Measurements from ENCODE around the gene RUNX2. TPM values are rescaled to one million over a fixed set of nuclear protein-coding genes. Genes with fewer than 3 reads are reported as not detected.

The RUNX2 gene
- total RNA-seq, 4 donors from 2014 or later = 1.00 to 8.1 (median 3.6) TPM

- TF ChIP-seq, protein P1, sequence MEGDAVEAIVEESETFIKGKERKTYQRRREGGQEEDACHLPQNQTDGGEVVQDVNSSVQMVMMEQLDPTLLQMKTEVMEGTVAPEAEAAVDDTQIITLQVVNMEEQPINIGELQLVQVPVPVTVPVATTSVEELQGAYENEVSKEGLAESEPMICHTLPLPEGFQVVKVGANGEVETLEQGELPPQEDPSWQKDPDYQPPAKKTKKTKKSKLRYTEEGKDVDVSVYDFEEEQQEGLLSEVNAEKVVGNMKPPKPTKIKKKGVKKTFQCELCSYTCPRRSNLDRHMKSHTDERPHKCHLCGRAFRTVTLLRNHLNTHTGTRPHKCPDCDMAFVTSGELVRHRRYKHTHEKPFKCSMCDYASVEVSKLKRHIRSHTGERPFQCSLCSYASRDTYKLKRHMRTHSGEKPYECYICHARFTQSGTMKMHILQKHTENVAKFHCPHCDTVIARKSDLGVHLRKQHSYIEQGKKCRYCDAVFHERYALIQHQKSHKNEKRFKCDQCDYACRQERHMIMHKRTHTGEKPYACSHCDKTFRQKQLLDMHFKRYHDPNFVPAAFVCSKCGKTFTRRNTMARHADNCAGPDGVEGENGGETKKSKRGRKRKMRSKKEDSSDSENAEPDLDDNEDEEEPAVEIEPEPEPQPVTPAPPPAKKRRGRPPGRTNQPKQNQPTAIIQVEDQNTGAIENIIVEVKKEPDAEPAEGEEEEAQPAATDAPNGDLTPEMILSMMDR (IDR thresholded peaks at IDR 0.05) = no peak
- intact Hi-C loops (cut with DNase I; ENCODE audit: low total_unique reads) = no loop called here
These were observed 22.1 kb downstream of the RUNX2 start for GRCh38 chr6:45350186-45350710.

GRCh38 chr6:45351076-45351475, 22.9 kb downstream of the RUNX2 start:
- WGBS, 2 donors (ENCODE audit: low coverage in 1 of 2) = 94 to 99% methylated on average over 3 of the region's 3 CpGs
- Histone ChIP-seq H3K27ac (no peak overlapping the region), H3K4me1 (no peaks in the 10 kb centered on the region), H3K4me3 (no peak overlapping the region), H3K9me3 (no peaks in the 10 kb centered on the region), H3K27me3 (no peaks in the 10 kb centered on the region), H3K36me3 (no peaks in the 10 kb centered on the region)
- intact Hi-C loops (cut with DNase I; ENCODE audit: low total_unique reads) = no loop called here
- in situ Hi-C loops (cut with MboI; ENCODE audit: low pct_ligation_motif_present in 1 of 4, low pct_unique_long_range_greater_than_20kb in 1 of 4, low sequenced_read_pairs in 3 of 4) = no loop called here
- TF ChIP-seq POLR2AphosphoS5 (IDR thresholded peaks at IDR 0.05) (no peak), EP300 (IDR thresholded peaks at IDR 0.05; ENCODE audit: low read depth) (no peak)
- TF ChIP-seq, protein P1 (IDR thresholded peaks at IDR 0.05) = no peak
- no peak for DNase-seq

More at GRCh38 chr6:45350186-45350710, 22.1 kb downstream of the RUNX2 start:
- no peaks in the 10 kb centered on the region for H3K36me3 ChIP-seq
- H3K27ac ChIP-seq = no peak overlapping the region
- no peaks in the 10 kb centered on the region for H3K4me1 ChIP-seq
- H3K4me3 ChIP-seq = no peak overlapping the region
- no peak for DNase-seq
- no peaks in the 10 kb centered on the region for H3K9me3 ChIP-seq
- no peaks in the 10 kb centered on the region for H3K27me3 ChIP-seq
- in situ Hi-C loops (cut with MboI; ENCODE audit: low pct_ligation_motif_present in 1 of 4, low pct_unique_long_range_greater_than_20kb in 1 of 4, low sequenced_read_pairs in 3 of 4) = no loop called here

DNA sequence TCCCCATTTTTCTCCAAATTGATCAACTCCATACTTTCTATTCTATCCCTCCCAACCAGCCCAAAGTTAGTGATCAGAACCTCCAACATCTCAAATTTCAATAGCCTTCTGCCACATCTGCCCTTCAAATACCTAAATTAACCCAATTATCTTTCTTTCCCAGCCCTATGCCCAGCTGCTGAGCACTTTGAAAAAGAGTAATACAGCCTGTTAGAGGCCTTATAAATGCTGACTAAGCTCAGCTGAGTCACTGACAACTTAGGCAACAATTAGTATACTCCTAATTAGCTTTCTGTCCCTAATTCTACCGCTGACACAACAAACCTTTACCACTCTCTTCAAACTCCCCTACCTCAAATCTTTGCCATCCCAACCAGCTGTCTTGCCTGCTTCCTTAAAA, 23.5 kb downstream of the RUNX2 start:
- 89 to 100% methylated on average over 1 of the region's 1 CpG for WGBS, 2 donors (ENCODE audit: low coverage in 1 of 2)

GRCh38 chr6:45353654-45354053, 25.5 kb downstream of the RUNX2 start:
- in situ Hi-C loops (cut with MboI; ENCODE audit: low pct_ligation_motif_present in 1 of 4, low pct_unique_long_range_greater_than_20kb in 1 of 4, low sequenced_read_pairs in 3 of 4) (no loop called here), intact Hi-C loops (cut with DNase I; ENCODE audit: low total_unique reads) (no loop called here)
- Histone ChIP-seq H3K36me3 (no peaks in the 10 kb centered on the region), H3K4me3 (no peak overlapping the region), H3K9me3 (no peaks in the 10 kb centered on the region), H3K27me3 (no peaks in the 10 kb centered on the region), H3K4me1 (no peaks in the 10 kb centered on the region), H3K27ac (no peak overlapping the region)
- DNase-seq = no peak
- 57 to 72% methylated on average over 2 of the region's 2 CpGs for WGBS, 2 donors (ENCODE audit: low coverage in 1 of 2)
- TF ChIP-seq EP300 (IDR thresholded peaks at IDR 0.05; ENCODE audit: low read depth) (no peak), POLR2A (IDR thresholded peaks at IDR 0.05) (no peak), POLR2AphosphoS5 (IDR thresholded peaks at IDR 0.05) (no peak)
- TF ChIP-seq, protein P1 (IDR thresholded peaks at IDR 0.05) = no peak

More for the DNA sequence above, 23.5 kb downstream of the RUNX2 start:
- H3K27ac ChIP-seq = no peak overlapping the region
- no peaks in the 10 kb centered on the region for H3K27me3 ChIP-seq
- H3K9me3 ChIP-seq = no peaks in the 10 kb centered on the region
- in situ Hi-C loops (cut with MboI; ENCODE audit: low pct_ligation_motif_present in 1 of 4, low pct_unique_long_range_greater_than_20kb in 1 of 4, low sequenced_read_pairs in 3 of 4) (no loop called here), intact Hi-C loops (cut with DNase I; ENCODE audit: low total_unique reads) (no loop called here)
- TF ChIP-seq, protein P1 (IDR thresholded peaks at IDR 0.05) = no peak
- TF ChIP-seq POLR2AphosphoS5 (IDR thresholded peaks at IDR 0.05) (no peak), POLR2A (IDR thresholded peaks at IDR 0.05) (no peak), EP300 (IDR thresholded peaks at IDR 0.05; ENCODE audit: low read depth) (no peak)
- H3K36me3 ChIP-seq = no peaks in the 10 kb centered on the region
- H3K4me3 ChIP-seq = no peak overlapping the region
- no peaks in the 10 kb centered on the region for H3K4me1 ChIP-seq
- no peak for DNase-seq
